ENCODE results near the gene CAPN7. TPM values are rescaled to one million over a fixed set of nuclear protein-coding genes. Genes with fewer than 3 reads are reported as not detected.

The CAPN7 gene
- total RNA-seq, 2 experiments from 2014 or later: 23.7 to 26.1 TPM

DNA sequence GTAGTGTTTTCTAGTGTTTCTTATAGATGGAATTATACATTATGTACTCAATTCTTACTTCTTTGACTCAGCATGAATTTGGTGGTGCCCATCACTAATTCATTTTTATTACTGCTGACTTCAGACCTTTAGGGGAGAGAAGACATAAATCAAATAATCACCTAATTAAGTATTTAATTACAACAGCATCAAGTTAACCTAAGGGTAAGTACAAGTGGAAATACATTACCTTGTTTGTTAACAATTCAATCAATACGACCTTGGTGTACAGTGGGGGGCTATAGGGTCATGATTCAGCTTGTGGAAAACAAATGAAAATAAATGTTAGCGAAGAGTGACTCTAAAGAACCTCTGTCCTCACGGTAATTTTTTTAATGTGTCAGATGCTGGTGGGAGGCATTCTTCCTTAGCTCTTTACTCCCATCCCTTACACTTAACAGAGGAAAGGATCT, 538 bp upstream of the CAPN7 start:
- peaks cover 20% of the 10 kb centered on the region for H3K4me1 Mint-ChIP-seq (ENCODE audit: low read depth)
- H3K27me3 Mint-ChIP-seq (ENCODE audit: low read depth): no peaks in the 10 kb centered on the region
- H3K36me3 Mint-ChIP-seq (ENCODE audit: low read depth): peaks cover 2% of the 10 kb centered on the region
- peak overlapping the region; percentile 82 for H3K4me3 Mint-ChIP-seq
- no peaks in the 10 kb centered on the region for H3K9me3 Mint-ChIP-seq
- intact Hi-C loops (cut with micrococcal nuclease): no loop called here
- CTCF ChIA-PET: interaction anchor here (0.5 to 4.3 kb wide), 13 partner anchors 10 to 351 kb away, joined by 3 to 38 read pairs (median 4); partner anchors contain the start of gene SH3BP5
- no peak for DNase-seq
- H3K27ac Mint-ChIP-seq: peak overlapping the region; percentile 77

- H3K27ac Mint-ChIP-seq: peak overlapping the region; percentile 62
- CTCF ChIA-PET: interaction anchor here (0.6 to 4.3 kb wide), 15 partner anchors 9 to 1037 kb away, joined by 3 to 38 read pairs (median 4); no protein-coding TSS in a partner anchor
- H3K4me1 Mint-ChIP-seq (ENCODE audit: low read depth): peaks cover 23% of the 10 kb centered on the region
- peak overlapping the region; percentile 82 for H3K4me3 Mint-ChIP-seq
- no peaks in the 10 kb centered on the region for H3K27me3 Mint-ChIP-seq (ENCODE audit: low read depth)
- no peaks in the 10 kb centered on the region for H3K9me3 Mint-ChIP-seq
- intact Hi-C loops (cut with micrococcal nuclease): loop anchor here (1.0 to 2.0 kb wide), 10 partner anchors 61 to 652 kb away; partner anchors contain the start of genes BTD, CCDC174, EAF1 and HACL1
- H3K36me3 Mint-ChIP-seq (ENCODE audit: low read depth): peaks cover 2% of the 10 kb centered on the region
- peak; percentile 46 for DNase-seq
These were observed 873 bp downstream of the CAPN7 start for GRCh38 chr3:15206662-15207576.

GRCh38 chr3:15207836-15208504, 1.9 kb downstream of the CAPN7 start:
- intact Hi-C loops (cut with micrococcal nuclease): loop anchor here (1.0 to 2.0 kb wide), 4 partner anchors 219 to 651 kb away; partner anchors contain the start of genes CCDC174, EAF1 and METTL6
- H3K27ac Mint-ChIP-seq: no peak overlapping the region
- CTCF ChIA-PET: interaction anchor here (0.6 to 3.6 kb wide), 12 partner anchors 45 to 1036 kb away, joined by 3 to 22 read pairs (median 4); no protein-coding TSS in a partner anchor
- no peaks in the 10 kb centered on the region for H3K9me3 Mint-ChIP-seq
- DNase-seq: no peak
- H3K36me3 Mint-ChIP-seq (ENCODE audit: low read depth): peaks cover 4% of the 10 kb centered on the region
- H3K4me3 Mint-ChIP-seq: peak overlapping the region; percentile 5
- H3K4me1 Mint-ChIP-seq (ENCODE audit: low read depth): peaks cover 23% of the 10 kb centered on the region
- H3K27me3 Mint-ChIP-seq (ENCODE audit: low read depth): no peaks in the 10 kb centered on the region

DNA sequence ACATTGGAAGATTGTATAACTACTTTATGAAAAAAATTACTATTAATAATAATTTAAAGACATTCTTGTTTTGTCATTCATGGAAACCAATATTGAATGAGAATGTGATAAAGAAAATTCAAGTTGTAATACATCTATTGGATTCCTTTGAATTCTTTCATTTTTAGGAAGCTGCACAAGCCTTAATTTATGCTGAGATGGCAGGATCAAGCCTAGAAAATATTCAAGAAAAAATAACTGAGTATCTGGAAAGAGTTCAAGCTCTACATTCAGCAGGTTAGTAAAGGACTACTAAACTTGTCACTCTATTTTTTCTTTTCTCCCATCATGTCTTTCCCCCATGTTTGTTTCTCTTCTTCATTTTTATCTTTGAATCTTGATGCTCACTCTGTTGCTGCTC, 5.9 kb downstream of the CAPN7 start:
- no peak for DNase-seq
- Mint-ChIP-seq H3K4me3 (no peak overlapping the region), H3K27me3 (ENCODE audit: low read depth) (no peaks in the 10 kb centered on the region), H3K27ac (no peak overlapping the region), H3K9me3 (no peaks in the 10 kb centered on the region), H3K36me3 (ENCODE audit: low read depth) (peaks cover 19% of the 10 kb centered on the region), H3K4me1 (ENCODE audit: low read depth) (peaks cover 21% of the 10 kb centered on the region)
- intact Hi-C loops (cut with micrococcal nuclease): no loop called here
- CTCF ChIA-PET: no interaction called here

DNA sequence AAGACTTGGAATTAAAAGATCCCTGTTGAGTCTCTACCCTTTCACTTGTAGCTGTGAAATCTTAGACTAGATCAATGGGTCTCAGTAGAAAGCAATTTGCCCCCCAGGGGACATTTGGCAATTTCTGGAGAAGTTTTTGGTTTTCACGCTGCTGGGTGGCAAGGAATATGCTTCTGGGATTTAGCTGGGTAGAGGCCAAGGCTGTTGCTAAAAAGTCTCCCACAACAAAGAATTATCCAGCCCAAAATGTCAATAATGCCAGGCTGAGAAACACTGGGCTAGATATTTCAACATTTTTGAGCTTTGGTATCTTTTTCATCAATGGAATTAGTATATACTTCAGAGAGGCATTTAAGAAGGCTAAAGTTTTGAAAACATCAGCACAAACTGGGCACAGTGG, 8.7 kb downstream of the CAPN7 start:
- H3K4me3 Mint-ChIP-seq: no peak overlapping the region
- peaks cover 13% of the 10 kb centered on the region for H3K4me1 Mint-ChIP-seq (ENCODE audit: low read depth)
- DNase-seq: no peak
- no peaks in the 10 kb centered on the region for H3K9me3 Mint-ChIP-seq
- CTCF ChIA-PET: interaction anchor here (1.1 to 1.5 kb wide), 2 partner anchors 11 to 25 kb away, joined by 3 read pairs; no protein-coding TSS in a partner anchor
- H3K36me3 Mint-ChIP-seq (ENCODE audit: low read depth): peaks cover 36% of the 10 kb centered on the region
- H3K27ac Mint-ChIP-seq: no peak overlapping the region
- H3K27me3 Mint-ChIP-seq (ENCODE audit: low read depth): no peaks in the 10 kb centered on the region
- intact Hi-C loops (cut with micrococcal nuclease): no loop called here

DNA sequence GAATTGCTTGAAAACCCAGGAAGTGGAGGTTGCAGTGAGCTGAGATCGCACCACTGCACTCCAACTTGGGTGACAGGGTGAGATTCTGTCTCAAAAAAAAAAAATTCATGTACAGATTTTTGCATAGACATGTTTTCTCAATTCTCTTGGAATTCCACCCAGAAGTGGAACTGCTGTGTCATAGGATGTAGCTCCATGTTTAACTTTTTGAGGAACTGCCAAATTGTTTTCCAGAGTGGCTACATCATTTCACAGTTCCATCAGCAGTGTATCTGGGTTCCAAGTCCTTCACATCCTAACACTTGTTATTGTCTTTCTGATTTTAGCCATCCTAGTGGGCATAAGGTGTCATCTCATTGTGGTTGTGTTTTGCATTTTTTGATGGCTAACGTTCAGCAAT, 9.9 kb downstream of the CAPN7 start:
- peaks cover 8% of the 10 kb centered on the region for H3K4me1 Mint-ChIP-seq (ENCODE audit: low read depth)
- DNase-seq: no peak
- H3K27ac Mint-ChIP-seq: no peak overlapping the region
- CTCF ChIA-PET: interaction anchor here (0.6 to 0.8 kb wide), 3 partner anchors 10 to 858 kb away, joined by 3 to 5 read pairs (median 4); partner anchors contain the start of gene CAPN7
- no peak overlapping the region for H3K4me3 Mint-ChIP-seq
- no peaks in the 10 kb centered on the region for H3K9me3 Mint-ChIP-seq
- H3K36me3 Mint-ChIP-seq (ENCODE audit: low read depth): peaks cover 40% of the 10 kb centered on the region
- no peaks in the 10 kb centered on the region for H3K27me3 Mint-ChIP-seq (ENCODE audit: low read depth)
- intact Hi-C loops (cut with micrococcal nuclease): no loop called here

DNA sequence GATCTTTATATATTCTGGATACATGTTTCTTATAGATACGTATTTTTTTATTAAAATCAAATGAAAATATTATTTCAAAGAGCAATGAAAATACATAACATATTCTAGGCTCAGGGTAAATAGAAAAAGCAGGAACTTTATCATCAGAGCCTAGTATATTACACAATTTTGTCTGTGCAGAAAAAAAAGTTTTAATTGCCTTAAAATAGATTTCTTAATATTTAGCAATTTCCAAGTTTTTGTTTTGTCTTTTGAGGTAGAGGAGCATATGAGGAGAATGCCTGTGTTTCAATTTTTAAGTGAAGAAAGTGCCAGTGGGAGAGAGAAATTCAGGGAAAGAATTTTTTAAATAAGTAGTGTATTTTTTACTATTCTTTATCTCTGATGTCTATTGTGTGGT, 10.5 kb downstream of the CAPN7 start:
- Mint-ChIP-seq H3K9me3 (no peaks in the 10 kb centered on the region), H3K4me3 (no peak overlapping the region), H3K36me3 (ENCODE audit: low read depth) (peaks cover 40% of the 10 kb centered on the region), H3K27ac (no peak overlapping the region), H3K27me3 (ENCODE audit: low read depth) (no peaks in the 10 kb centered on the region), H3K4me1 (ENCODE audit: low read depth) (peaks cover 8% of the 10 kb centered on the region)
- intact Hi-C loops (cut with micrococcal nuclease): no loop called here
- DNase-seq: no peak
- CTCF ChIA-PET: interaction anchor here (0.6 kb wide), 2 partner anchors 20 to 859 kb away, joined by 3 to 5 read pairs; no protein-coding TSS in a partner anchor

DNA sequence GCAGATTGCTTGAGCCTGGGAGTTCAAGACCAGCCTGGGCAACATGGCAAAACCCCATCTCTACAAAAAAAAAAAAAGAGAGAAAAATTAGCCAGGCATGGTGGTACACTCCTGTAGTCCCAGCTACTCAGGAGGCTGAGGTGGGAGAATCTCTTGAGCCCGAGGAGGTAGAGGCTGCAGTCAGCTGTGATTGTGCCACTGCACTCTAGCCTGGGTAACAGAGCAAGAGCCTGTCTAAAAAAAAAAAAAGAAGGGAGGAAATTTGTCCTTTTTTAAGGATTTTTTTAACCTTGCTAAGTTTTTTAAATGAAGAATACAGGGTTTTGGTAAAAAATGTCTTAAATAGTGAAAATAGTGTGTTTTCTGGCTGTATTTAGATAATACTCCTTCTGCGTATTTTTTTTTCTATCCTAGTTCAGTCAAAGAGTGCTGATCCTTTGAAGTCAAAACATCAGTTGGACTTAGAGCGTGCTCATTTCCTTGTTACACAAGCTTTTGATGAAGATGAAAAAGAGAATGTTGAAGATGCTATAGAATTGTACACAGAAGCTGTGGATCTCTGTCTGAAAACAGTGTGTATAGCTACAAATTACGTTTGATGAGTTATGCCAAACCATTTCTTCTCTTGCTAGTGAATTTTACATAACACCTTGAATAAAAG, 11.1 kb downstream of the CAPN7 start:
- Mint-ChIP-seq H3K27me3 (ENCODE audit: low read depth) (no peaks in the 10 kb centered on the region), H3K4me1 (ENCODE audit: low read depth) (peaks cover 8% of the 10 kb centered on the region), H3K9me3 (no peaks in the 10 kb centered on the region), H3K4me3 (no peak overlapping the region), H3K36me3 (ENCODE audit: low read depth) (peaks cover 39% of the 10 kb centered on the region), H3K27ac (no peak overlapping the region)
- CTCF ChIA-PET: interaction anchor here (0.6 to 2.1 kb wide), 3 partner anchors 109 to 188 kb away, joined by 4 to 7 read pairs (median 4); no protein-coding TSS in a partner anchor
- intact Hi-C loops (cut with micrococcal nuclease): no loop called here
- DNase-seq: no peak

GRCh38 chr3:15217841-15218267, 11.8 kb downstream of the CAPN7 start:
- no peak overlapping the region for H3K4me3 Mint-ChIP-seq

GRCh38 chr3:15218689-15219088, 12.6 kb downstream of the CAPN7 start:
- DNase-seq: no peak
- intact Hi-C loops (cut with micrococcal nuclease): no loop called here
- CTCF ChIA-PET: interaction anchor here (1.6 to 2.1 kb wide), 3 partner anchors 16 to 110 kb away, joined by 4 to 7 read pairs (median 7); no protein-coding TSS in a partner anchor
- H3K4me1 Mint-ChIP-seq (ENCODE audit: low read depth): peaks cover 8% of the 10 kb centered on the region
- H3K9me3 Mint-ChIP-seq: no peaks in the 10 kb centered on the region
- H3K36me3 Mint-ChIP-seq (ENCODE audit: low read depth): peaks cover 37% of the 10 kb centered on the region
- no peaks in the 10 kb centered on the region for H3K27me3 Mint-ChIP-seq (ENCODE audit: low read depth)
- no peak overlapping the region for H3K4me3 Mint-ChIP-seq
- peak overlapping the region; percentile 14 for H3K27ac Mint-ChIP-seq

More at GRCh38 chr3:15217841-15218267, 11.8 kb downstream of the CAPN7 start:
- CTCF ChIA-PET: interaction anchor here (0.7 to 2.1 kb wide), 3 partner anchors 14 to 187 kb away, joined by 3 to 7 read pairs (median 4); no protein-coding TSS in a partner anchor
- H3K27me3 Mint-ChIP-seq (ENCODE audit: low read depth): no peaks in the 10 kb centered on the region
- H3K27ac Mint-ChIP-seq: no peak overlapping the region
- peaks cover 37% of the 10 kb centered on the region for H3K36me3 Mint-ChIP-seq (ENCODE audit: low read depth)
- H3K9me3 Mint-ChIP-seq: no peaks in the 10 kb centered on the region
- intact Hi-C loops (cut with micrococcal nuclease): no loop called here
- peaks cover 8% of the 10 kb centered on the region for H3K4me1 Mint-ChIP-seq (ENCODE audit: low read depth)
- no peak for DNase-seq

DNA sequence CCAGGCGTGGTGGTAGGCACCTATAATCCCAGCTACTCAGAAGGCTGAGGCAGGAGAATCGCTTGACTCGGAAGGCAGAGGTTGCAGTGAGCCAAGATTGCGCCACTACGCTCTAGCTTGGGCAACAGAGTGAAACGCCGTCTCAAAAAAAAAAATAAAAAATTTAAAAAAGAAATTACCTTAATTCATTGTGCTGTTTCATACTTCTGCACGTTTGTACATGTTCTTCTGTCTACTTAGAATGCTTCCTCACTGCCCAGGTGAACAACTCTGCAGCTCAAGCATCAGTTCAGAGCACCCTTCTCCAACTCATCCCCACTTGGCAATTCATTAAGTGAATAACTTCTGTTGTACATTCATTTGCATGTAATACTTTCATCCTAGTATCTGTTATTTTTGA, 14.0 kb downstream of the CAPN7 start:
- Mint-ChIP-seq H3K27me3 (ENCODE audit: low read depth) (no peaks in the 10 kb centered on the region), H3K4me1 (ENCODE audit: low read depth) (peaks cover 8% of the 10 kb centered on the region), H3K9me3 (no peaks in the 10 kb centered on the region), H3K36me3 (ENCODE audit: low read depth) (peaks cover 32% of the 10 kb centered on the region), H3K4me3 (no peak overlapping the region), H3K27ac (no peak overlapping the region)
- intact Hi-C loops (cut with micrococcal nuclease): no loop called here
- CTCF ChIA-PET: interaction anchor here (1.6 to 2.0 kb wide), 2 partner anchors 18 to 49 kb away, joined by 4 to 7 read pairs; no protein-coding TSS in a partner anchor
- no peak for DNase-seq

All from activated naive CD4-positive, alpha-beta T cell treated with anti-CD3 and anti-CD28 coated beads for 36 hours (primary cell).